Glutamatergic neuron (in vitro differentiated cells): ENCODE results near the gene XAGE1A. TPM values are rescaled to one million over a fixed set of nuclear protein-coding genes. Genes with fewer than 3 reads are reported as not detected.

Experiments used
- total RNA-seq: library from RNA; stranded (reverse); fragmentation: NEBNext Ultra II Directional; extraction: Animal tissue kit (Norgen Biotek cat#: 25700); gene quantifications from one replicate; pipeline ENCODE4 v1.2.1, GENCODE V29; 2021; ENCODE audit not compliant: unreplicated experiment

XAGE1A gene
- total RNA-seq, 1 donor from 2014 or later: not detected

Other genes starting within 250 kb of the XAGE1A start
- not detected for gene XAGE2, start 126.8 kb upstream of the XAGE1A start, total RNA-seq
- gene XAGE1B, start 21.3 kb downstream of the XAGE1A start, total RNA-seq: not detected
- not detected for gene SSX7, start 159.1 kb downstream of the XAGE1A start, total RNA-seq
- not detected for gene SSX2, start 211.4 kb downstream of the XAGE1A start, total RNA-seq